BE2C (cell line): Measurements from ENCODE around the gene CCDC180.

ENCODE experiments used
- DNase-seq: peaks from one replicate; pipeline ENCODE4 v3.0.0-alpha.2; 2020
- H3K27me3 ChIP-seq: fragments of 250-450 bp; sonication (Bioruptor Pico); 2 replicates; pipeline ENCODE4 v1.5.1; 2020; ENCODE audit warnings: mild to moderate bottlenecking
- H3K36me3 ChIP-seq: fragments of 250-450 bp; sonication (Bioruptor Pico); 2 replicates; pipeline ENCODE4 v1.5.1; 2020; ENCODE audit warnings: mild to moderate bottlenecking
- H3K4me1 ChIP-seq: fragments of 250-450 bp; sonication (Bioruptor Pico); 2 replicates; pipeline ENCODE4 v1.5.1; 2020
- H3K4me3 ChIP-seq: 2 replicates; pipeline ENCODE4 v1.5.1; 2011; ENCODE audit warnings: low read depth, low read length
- H3K9me3 ChIP-seq: fragments of 250-450 bp; sonication (Bioruptor Pico); 2 replicates; pipeline ENCODE4 v1.5.1; 2020
- TF ChIP-seq, protein P1 (sequence below): IDR thresholded peaks from 2 replicates; pipeline ENCODE4 v1.5.1; 2012; ENCODE audit warnings: mild to moderate bottlenecking, low read depth, low read length

Gene CCDC180

DNA sequence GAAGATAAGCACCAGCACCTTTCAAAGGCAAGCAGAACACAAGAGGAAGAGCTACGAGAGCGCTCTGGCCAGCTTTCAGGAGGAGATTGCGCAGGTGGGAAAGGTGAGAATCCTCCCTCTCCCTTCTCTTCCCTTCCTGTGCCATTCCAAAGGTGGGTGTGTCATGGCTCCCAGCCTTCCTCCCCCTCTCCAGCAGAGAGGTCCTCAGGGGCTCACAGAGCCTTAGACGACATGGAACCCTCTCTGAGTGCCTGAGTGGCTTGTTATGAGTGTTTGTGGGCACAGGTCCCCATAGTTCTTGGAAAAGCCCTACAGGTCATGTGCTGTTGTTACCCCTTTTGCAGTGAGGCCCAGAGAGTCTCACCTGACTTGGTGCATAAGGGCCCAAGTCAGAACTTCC lies 5.8 kb downstream of the CCDC180 start:
- peaks cover 3% of the 10 kb centered on the region for H3K27me3 ChIP-seq
- no peaks in the 10 kb centered on the region for H3K9me3 ChIP-seq
- TF ChIP-seq, protein P1, sequence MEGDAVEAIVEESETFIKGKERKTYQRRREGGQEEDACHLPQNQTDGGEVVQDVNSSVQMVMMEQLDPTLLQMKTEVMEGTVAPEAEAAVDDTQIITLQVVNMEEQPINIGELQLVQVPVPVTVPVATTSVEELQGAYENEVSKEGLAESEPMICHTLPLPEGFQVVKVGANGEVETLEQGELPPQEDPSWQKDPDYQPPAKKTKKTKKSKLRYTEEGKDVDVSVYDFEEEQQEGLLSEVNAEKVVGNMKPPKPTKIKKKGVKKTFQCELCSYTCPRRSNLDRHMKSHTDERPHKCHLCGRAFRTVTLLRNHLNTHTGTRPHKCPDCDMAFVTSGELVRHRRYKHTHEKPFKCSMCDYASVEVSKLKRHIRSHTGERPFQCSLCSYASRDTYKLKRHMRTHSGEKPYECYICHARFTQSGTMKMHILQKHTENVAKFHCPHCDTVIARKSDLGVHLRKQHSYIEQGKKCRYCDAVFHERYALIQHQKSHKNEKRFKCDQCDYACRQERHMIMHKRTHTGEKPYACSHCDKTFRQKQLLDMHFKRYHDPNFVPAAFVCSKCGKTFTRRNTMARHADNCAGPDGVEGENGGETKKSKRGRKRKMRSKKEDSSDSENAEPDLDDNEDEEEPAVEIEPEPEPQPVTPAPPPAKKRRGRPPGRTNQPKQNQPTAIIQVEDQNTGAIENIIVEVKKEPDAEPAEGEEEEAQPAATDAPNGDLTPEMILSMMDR, result no peak
- H3K36me3 ChIP-seq, result no peaks in the 10 kb centered on the region
- H3K4me1 ChIP-seq, result no peaks in the 10 kb centered on the region
- no peak overlapping the region for H3K4me3 ChIP-seq
- DNase-seq, result no peak

DNA sequence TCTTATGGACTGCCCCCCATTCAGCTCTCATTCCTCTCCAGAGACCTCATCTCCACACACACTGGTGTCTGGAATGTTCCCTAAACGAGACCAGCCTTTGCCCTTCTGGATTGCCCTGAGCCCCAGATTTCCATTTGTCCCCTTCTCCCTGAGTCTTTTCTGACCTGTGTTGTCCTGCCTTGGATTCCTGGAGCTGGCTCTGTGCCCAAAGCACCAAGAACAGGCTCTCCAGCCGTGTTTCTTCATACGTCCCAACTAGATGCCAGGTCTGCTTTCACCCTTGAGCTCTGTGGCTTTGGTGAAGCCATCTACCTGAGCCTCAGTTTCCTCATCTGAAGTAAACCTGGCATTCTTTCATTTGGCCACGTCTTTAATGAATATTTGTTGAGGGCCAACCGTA lies 6.3 kb downstream of the CCDC180 start:
- no peak for DNase-seq
- H3K27me3 ChIP-seq, result no peaks in the 10 kb centered on the region; the same call in 1 of the 2 replicates
- TF ChIP-seq, protein P1, result no peak
- H3K36me3 ChIP-seq, result no peaks in the 10 kb centered on the region
- no peaks in the 10 kb centered on the region for H3K4me1 ChIP-seq
- H3K9me3 ChIP-seq, result no peaks in the 10 kb centered on the region
- H3K4me3 ChIP-seq, result no peak overlapping the region

DNA sequence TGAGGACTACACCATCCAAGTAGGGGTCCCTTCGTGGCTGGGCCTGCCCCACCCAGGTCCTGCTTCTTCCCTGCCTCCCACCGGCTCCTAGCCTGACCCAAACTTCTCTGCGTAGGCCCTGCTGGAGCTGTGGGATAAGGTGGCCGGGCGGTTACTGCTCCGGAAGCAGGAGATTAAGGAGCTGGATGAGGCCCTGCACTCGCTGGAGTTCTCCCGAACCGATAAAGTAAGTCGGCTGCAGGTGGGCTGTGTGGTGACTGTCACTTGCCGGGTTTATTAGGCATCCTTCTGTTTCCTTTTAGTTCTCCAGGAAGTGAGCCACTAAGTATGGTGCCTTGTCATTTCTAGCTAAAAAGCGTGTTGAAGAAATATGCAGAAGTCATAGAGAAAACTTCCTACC lies 7.0 kb downstream of the CCDC180 start:
- TF ChIP-seq, protein P1, result no peak
- no peaks in the 10 kb centered on the region for H3K36me3 ChIP-seq
- DNase-seq, result no peak
- H3K4me1 ChIP-seq, result no peaks in the 10 kb centered on the region
- no peaks in the 10 kb centered on the region for H3K9me3 ChIP-seq
- H3K4me3 ChIP-seq, result no peak overlapping the region
- no peaks in the 10 kb centered on the region; the same call in 1 of the 2 replicates for H3K27me3 ChIP-seq

DNA sequence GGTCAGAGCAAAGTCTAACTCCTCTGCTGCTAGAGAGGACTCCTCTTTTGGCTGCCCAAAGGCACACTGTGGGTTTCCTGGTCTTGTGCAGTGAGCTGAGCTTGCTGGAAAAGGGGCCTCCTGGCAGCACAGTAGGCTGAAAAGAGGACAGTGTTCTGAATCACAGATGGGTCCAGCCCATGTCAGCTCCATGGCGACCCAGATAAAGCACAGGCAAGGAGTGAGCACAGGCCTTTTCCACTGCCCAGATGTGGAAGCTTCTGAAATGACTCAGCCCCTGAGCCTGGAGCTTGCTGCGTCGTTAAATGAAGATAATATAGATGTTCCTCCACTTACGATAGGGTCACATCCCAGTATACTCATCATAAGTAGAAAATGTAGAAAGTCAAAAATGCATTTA lies 8.1 kb downstream of the CCDC180 start:
- TF ChIP-seq, protein P1, result no peak
- no peaks in the 10 kb centered on the region for H3K9me3 ChIP-seq
- no peaks in the 10 kb centered on the region for H3K4me1 ChIP-seq
- no peaks in the 10 kb centered on the region for H3K36me3 ChIP-seq
- no peak overlapping the region for H3K4me3 ChIP-seq
- no peak for DNase-seq
- no peaks in the 10 kb centered on the region for H3K27me3 ChIP-seq

DNA sequence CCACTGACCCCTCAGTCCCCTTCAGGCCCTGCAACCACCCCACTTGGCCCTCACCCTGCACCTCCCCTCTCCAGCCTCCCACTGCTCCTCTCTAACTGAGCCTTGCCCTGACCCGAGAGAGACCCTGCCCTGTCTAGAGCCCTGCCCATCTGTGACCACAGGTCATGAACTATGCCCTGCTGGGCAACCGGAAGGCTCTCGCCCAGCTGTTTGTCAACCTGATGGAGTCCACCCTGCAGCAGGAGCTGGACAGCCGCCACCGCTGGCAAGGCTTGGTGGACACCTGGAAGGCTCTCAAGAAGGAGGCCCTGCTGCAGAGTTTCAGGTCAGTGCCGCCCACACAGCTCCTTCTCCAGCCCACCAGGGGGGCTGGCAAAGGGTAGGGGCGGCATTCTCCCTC lies 9.4 kb downstream of the CCDC180 start:
- Histone ChIP-seq H3K4me3 (no peak overlapping the region), H3K36me3 (no peaks in the 10 kb centered on the region), H3K4me1 (no peaks in the 10 kb centered on the region), H3K9me3 (no peaks in the 10 kb centered on the region), H3K27me3 (no peaks in the 10 kb centered on the region)
- no peak for DNase-seq
- TF ChIP-seq, protein P1, result no peak

DNA sequence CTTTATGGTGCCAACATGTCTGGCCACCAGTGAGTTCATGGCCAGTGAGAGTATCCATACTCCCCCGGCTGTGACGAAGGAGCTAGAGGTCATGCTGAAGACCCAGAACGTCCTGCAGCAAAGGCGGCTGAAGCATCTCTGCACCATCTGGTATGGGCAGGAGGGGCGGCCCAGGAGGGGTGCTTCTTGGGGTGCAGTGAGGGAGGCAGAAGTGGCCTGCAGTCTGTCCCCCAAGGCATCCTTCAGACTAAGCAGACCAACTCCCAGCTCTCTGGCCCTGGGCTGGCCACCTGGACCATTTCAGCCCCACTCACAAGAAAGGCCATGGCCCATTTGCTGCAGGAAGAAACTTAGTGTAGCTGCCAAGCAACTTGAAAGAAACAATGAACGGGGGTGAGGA lies 11.0 kb downstream of the CCDC180 start:
- no peaks in the 10 kb centered on the region for H3K36me3 ChIP-seq
- DNase-seq, result no peak
- H3K4me3 ChIP-seq, result no peak overlapping the region
- no peaks in the 10 kb centered on the region for H3K4me1 ChIP-seq
- no peaks in the 10 kb centered on the region; the same call in 1 of the 2 replicates for H3K9me3 ChIP-seq
- no peaks in the 10 kb centered on the region for H3K27me3 ChIP-seq
- TF ChIP-seq, protein P1, result no peak
